GM21737 (cell line): Measurements from ENCODE around the gene MEIKIN.

Experiments used
- ATAC-seq: cut with Tn5 transposase; IDR thresholded peaks from one replicate; pipeline ENCODE4 v1.9.1; 2021; ENCODE audit warnings: mild to moderate bottlenecking, moderate library complexity; ENCODE audit not compliant: unreplicated experiment

The MEIKIN gene

DNA sequence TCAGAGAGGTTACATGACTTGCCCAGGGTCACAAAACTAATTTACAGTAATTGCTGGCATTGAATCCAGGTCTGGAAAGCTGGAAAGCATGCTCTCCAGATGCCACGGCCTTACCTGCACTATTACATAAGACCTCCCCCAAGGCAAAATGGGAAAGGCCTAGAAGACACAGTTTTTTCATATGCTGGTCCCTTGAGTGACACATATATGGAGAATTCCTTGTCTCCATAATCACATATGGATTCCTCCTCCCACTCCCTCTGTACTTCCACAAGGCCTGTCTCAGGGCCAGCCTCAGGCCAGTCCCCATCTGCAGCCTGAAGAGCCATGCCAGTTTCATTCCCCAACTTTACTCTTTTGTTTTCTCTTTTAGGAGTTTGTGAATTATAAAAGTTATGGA lies 28.6 kb upstream of the MEIKIN start:
- no peak for ATAC-seq

DNA sequence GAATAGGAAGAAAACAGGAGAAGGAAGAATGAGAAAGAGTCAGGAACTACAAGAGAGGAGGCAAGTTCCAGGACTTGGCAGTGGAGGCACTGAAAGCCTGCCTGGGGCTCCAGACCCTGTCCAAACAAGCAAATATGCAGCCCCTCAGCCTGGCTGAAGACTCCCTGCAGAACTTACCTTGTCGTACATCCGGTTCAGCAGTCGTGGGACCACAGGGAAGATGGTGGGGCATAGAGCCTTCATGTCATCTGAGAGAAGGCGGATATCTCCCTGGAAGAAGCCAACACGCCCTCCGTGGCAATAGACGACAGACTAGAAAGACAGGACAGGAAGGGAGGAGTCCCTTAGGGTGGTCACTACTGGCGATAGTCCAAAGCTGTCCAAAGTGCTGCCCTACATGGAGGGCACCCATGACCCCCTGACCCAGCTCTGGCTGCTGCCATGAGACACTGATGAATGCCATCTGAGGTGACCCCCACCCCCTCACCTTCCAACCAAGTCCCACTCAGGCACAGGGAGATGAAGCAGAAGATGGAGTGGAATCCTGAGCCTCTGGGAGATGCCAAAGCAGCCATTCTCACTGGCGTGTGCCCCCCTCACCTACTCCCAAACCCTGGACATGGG lies 27.7 kb upstream of the MEIKIN start:
- no peak for ATAC-seq

DNA sequence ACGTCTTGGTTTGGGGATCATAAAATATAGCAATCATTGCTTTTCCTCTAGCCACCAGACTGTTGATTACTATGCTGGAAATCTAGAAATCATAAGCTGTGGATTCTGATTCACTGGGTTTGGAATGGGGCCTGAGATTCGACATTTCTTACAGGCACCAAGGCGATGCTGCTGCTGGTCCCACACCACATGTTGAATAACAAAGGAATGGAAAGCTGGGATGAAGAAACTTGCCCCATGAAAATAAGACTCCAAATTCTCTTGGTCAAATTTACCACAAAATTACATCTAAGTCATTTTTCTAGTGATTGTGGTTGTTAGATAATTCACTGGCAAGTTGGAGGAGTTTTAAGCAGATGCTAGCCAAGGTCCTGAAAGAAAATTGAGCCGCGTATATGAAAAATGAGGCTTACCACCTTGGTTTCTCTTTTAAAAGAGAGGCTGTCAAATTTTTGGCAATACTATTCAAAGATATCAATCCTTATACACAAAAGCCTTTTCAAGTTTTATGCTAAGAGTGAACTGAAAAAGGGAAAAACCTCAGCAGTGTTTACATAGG lies 23.0 kb upstream of the MEIKIN start:
- no peak for ATAC-seq

DNA sequence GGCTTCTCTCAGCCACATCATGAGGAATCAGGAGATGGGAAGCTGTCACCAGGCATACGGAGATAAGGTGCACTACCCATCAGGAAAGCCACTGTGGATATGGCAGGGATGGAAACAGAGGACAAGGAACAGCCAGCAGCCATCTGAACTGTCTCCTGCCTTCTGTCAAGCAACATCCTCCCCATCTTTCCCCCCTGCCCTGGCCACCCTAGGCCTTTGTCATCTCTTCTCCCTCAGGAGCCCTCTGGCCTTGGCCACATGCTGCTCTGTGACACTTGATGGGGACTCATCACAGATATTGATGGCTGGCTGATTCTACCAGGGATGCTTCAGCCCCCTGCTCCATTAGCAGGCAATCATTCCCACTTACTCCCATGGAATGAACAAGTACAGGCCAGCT lies 21.1 kb upstream of the MEIKIN start:
- no peak for ATAC-seq

DNA sequence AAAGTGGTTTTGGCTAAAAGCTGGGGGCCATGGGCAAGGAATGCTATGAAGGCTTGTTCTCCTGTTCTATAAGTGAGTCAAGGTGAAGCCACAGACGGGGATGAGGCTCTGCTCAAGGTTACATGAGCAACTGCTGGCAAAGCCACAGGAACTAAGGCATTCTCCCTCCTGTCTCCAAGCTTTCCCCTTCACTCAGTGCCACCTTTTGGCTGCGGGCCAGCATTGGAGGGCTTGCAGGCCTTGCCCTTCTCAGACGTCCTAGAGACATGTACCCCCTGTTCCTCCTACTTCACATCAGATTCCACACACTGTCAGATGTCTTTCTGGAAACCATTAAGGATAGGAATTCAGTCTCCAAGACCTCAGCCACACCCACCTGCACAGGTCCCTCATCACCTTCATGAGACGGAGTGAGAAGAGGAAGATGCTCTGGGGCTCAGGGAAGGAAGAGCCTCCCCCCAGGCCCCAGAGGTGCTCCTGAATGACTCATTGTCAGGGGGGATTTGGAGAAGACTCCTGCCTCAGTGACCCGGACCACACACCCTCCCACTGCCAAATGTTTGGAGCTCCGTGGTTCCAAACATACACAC lies 20.5 kb upstream of the MEIKIN start:
- no peak for ATAC-seq

DNA sequence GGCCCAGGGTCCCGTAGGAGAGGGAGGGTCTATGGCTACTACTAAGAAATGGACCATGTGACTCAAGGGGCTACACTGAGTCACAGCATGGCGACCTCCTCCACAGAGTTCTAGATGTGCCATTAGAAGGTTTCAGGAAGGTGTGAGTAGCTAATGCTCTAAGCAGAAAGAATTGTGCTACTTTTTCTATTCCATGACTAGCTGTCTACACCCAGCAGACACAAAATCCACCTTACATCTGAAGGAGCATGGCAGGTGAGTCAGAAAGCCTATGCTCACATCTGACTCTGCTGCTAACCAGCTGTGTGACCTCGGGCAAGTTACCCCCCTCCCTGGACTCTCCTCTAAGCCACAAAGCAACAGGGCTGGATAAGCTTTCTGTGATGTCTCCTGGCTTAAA lies 14.4 kb upstream of the MEIKIN start:
- no peak for ATAC-seq

DNA sequence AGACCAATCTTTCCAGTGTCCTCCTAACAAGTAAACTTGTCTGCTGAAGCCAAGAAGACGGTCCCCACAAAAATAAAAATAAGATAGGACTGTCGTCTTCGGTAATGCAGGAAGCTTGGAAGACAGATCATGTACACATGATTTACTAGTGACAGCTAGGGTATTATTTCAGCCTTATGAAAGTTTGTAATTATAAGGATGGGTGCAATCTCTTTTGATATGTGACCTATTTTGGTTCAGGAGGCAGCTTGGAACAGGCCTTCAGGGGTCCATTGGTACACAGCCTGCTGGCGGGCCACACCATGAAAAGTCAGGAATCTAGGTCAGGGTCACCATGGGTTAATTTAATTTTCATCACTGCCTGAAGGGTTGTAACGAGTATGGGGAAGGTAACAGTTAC lies 13.7 kb upstream of the MEIKIN start:
- no peak for ATAC-seq

DNA sequence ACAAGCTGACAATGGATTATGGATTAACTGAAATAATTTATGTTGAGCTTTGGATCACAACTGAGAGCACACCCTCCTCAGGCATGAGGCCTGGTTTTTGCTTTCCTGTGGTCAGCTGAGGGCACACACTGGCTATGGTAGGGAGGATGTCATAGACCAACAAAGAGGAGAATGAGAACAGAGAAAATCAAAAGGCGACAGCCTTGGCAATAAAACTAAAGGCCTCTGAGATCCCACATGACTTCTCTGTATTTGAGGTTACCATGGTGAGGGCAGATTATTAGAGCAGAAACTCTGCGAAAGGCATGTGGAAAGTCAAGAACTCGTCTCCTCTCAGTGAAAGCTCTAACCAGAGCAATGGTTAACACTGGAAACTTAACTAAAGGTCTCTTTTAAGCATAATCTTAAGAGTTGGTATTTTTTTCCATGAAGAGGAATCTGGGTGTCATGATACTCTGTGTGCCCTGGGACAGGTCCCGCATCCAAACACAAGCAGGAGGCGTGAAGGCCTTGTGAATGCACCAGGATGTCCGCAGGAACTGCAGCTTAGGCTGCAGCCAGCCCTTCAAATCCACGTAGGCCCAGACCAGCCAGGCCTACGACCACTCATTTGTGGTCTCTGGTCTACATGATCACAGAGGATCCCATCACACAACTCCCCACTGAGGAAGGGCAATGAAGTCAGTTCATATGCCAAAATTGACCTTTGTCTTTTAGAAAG lies 12.4 kb upstream of the MEIKIN start:
- no peak for ATAC-seq

DNA sequence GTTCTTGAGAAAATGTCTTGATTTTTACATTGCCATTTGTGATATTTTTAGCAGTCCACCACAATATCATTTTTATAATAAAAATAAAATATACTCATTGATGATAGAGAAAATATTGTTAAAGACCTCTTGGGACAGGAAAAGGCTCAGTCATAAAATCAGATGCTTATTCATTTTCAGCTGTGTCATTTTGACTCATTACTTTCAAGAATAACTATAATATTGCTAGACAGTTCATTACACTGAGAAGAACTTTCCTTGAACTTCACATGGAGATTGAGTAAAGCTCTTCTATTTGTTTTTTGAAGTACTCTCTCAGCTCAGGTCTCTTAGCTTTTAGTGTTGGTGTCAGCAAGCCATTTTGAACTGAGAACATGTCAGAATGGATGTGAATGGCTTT lies 8.5 kb upstream of the MEIKIN start:
- no peak for ATAC-seq

DNA sequence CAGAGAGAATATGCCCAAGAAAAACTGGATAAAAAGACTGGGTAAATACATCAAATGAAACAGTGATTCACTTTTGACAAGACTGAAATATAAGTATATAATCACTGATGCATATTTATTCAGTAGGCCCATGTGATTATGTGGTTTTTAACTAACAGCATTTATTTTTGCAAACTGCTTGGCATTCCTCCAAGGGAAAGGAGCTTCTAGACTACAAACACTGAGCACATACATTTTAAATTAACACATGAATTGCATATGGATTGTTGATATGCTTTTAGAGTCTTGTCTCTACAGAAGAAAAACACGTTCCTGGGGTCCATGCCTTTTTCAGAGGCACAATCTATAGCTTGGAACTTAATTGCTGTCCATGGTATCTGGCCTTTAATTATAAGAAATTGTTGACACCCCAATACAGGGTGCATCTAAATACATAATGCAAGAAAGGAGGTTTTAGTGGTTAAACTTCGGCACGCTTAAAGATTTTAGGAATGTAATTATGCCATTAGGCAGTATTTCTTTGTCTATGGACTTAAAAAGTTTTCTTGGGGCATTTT lies 6.9 kb upstream of the MEIKIN start:
- no peak for ATAC-seq

DNA sequence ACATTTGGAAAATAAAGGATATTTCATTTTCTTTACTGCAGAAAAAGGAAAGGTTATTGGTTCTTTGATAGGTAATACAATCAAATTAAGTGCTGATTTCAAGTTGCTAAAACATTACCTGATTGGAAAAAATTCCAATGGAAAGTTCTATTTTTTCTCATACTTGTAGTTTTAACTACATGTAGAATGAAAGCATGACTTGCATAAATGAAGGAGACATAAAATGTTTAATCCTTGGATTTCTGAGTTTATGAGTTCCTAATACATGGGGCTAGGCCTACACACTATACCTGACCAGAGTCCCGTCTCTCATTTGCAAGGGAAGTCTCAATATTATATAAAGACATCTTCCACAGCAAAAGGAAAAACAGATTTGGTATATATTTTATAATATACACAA lies 5.2 kb upstream of the MEIKIN start:
- no peak for ATAC-seq

DNA sequence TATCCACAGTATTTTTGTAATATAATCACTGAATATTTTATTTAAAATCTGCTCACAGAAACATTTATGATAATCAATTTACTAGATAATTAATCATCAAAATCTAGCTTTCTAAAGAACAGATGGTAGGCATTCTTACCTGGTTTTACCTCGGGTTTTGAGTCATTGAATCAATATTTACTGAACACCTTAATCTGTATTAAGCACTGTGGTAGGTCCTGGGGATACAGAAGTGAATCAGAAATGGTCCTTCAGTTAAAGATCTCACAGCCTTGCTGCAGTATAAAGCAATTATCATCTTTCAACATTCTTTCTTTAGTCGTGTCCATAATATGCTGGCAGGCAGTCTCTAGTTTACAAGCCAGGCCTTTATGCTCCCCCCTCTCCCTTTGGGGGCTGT lies 2.0 kb upstream of the MEIKIN start:
- ATAC-seq = no peak

DNA sequence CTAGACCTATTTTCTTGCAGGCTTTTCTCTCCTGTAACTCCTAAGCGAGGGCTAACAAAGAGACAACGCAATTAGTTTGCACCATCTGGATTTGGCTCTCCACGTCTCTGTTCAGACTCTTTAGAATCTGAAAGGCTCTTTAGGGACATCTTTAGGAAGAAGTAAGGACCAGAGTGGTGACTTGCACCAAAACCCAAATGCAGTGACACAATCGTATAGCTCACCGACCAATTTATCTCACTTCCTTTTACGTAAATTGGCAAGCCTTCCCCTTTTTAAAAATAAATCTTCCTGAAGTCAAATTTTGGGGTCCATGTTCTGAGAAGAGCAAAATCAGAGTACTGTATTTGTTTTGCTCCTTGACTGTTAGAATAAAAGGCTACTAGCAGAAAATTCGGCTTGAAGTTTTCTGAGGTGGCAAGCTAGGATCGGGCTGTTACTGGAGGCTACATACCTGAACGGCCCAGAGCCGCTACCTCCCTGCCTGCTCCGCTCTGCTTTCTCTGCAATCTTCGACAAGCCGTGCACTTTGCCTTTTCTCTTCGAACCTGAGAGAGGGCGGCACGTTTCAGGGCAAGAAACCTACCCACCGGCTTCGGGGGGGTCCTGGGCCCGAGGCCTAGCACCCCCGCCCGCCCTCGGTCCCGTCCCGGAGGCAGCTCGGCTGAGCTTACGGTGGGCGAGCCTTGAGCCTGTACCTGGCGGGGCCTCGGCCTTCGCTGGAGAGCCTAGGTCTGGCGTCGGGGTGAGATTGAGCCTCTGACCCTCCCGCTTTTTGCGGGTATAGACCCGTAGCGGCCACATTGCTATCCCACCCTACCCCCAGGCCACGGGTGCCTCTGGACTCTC lies 537 bp downstream of the MEIKIN start:
- no peak for ATAC-seq

DNA sequence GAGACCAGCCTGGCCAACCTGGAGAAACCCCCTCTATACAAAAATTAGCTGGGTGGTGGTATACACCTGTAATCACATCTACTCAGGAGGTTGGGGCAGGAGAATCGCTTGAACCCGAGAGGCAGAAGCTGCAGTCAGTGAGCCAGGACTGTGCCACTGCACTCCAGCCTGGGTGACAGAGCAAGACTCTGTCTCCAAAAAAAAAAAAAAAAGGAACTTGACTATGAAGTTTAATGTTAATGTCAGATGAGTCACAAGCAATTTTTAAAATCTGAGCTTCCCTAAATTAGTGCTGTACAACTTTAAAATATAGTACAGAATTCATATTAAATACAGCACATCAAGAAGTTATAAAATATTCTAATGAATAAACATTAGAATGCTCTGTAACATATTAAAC lies 1.5 kb downstream of the MEIKIN start:
- no peak for ATAC-seq

DNA sequence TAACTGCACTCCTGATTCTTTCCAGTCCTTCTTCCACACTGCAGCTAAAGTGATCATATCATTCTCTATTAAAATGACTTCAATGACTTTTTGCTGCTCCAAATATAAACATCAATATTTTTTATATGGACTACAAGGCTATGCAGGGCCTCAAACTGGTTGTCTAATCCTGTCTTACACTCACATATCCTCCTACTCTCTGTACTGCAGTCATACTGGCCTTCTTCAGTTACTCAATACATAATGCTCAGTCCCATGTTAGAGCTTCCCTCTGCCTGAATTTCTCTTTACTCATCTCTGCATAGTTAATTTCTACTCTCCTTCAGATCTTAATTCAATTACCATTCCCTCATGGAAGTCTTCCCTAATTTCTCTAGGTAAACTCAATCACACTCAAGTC lies 3.4 kb downstream of the MEIKIN start:
- no peak for ATAC-seq

DNA sequence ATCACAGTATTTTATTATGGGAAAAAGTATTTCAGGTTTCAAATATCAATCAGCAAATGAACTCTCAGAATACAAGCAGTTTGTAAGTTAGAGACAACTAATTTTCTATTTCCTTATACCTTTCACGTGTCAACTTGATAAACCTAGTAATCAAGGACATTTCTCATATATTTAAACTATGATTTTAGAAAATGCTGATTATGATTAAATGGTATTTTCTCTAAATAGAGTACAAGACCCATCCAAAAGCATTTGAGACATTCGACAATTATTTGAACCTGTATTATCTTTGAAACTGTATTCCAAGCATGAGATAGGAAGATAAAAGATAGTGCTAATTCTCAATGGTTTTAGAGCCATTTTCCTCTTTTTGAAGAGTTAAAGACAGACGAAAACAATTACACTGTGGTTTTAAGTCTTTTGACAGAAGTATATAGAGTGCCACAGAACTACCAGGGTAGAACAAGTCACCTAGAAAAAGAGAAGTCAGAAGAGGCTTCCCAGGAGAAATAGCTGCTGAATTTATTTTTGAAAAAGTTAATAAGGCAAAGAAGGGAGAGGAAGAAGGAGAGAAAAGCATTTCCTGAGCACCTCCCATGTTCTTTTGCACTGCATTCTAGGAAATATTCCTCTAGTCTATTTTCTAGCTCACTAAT lies 5.6 kb downstream of the MEIKIN start:
- ATAC-seq = no peak

DNA sequence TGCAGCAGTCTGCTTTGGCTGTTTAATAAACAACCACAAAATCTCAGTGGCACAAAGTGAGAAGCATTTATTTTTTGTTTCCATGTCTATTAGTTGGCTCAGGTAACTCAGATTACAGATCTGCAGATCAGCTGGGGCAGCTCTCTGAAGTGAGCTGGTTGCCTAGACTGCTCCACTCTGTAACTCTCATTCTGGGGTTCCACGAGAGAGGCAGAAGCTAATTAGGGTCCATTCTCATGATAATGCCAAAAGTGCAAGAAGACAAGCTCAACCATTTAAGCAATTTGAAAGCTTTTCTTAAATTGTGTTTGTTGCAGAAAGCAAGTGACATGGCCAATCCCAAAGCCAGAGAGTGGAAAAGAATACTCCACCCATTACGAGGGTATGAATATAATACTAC lies 13.2 kb downstream of the MEIKIN start:
- no peak for ATAC-seq

DNA sequence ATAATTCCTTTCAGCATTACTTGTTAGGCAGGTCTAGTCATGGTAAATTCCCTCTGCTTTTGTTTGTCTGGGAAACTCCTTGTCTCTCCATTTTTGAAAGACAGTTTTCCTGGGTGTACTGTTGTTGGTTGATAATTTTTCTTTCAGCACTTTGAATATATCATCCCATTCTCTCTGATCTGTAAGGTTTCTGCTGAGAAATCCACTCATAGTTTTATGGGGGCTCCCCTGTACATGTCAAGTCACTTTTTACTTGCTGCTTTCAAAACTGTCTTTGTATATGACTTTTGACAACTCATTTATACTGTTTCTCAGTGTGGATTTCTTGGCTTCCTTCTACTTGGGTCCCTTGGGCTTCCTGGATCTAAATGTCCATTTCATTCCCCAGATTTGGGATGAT lies 16.5 kb downstream of the MEIKIN start:
- ATAC-seq = no peak

DNA sequence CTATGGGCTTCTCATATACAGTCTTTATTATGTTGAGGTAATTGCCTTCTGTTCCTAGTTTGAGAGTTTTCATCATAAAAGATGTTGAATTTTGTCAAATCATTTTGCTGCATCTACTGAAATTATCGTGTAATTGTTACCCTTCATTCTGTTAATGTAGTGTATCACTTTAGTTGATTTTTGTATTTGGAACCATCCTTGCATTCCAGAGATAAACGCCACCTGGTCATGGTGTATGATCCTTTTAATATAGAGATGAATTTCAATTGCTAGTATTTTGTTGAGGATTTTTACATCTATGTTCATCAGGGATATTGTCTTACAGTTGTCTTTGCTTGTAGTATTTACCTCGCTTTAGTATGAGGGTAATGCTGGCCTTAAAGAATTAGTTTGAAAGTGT lies 19.3 kb downstream of the MEIKIN start:
- ATAC-seq = no peak

DNA sequence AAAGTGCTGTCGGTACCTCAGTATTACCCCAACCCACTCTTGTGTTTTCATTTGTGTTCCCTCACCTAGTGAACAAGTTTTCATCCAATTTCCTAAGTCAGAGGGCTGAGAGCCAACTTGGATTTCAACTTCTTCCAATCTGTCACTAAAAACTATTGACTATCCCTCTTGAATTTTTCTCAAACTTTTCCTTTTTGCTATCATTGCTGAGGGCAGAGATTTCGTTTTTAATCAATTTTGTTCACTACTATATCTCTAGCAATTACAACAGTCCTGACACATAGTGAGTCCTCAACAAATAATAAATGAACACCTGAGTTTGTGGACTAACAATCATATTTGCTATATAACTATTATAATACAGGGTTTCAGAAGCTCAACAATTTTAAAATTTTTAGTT lies 29.0 kb downstream of the MEIKIN start:
- no peak for ATAC-seq

DNA sequence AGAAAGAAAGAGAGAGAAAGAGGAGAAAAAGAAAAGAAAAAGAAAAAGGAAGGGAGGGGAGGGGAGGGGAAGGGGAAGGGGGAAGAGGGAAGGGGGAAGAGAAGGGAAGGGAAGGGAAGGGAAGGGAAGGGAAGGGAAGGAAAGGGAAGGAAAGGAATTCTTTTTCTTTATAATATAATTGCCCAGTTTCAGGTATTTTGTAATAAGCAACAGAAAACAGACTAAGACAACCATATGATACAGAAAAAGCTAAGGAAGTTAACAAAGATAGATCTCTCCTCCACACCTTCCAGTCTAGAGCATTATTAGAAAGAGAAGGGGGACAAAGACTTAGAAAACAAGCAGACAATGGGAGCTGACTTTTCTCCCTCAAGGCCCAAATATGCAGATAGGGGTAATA lies 31.0 kb downstream of the MEIKIN start:
- no peak for ATAC-seq
